HFF-Myc (cell line): ENCODE results near the gene NFIX.

Source experiments
- DNase-seq: peaks from one replicate; pipeline ENCODE4 v3.0.0-alpha.2; 2011; ENCODE audit warnings: low read depth; ENCODE audit errors: extremely low read depth
- H3K4me3 ChIP-seq: replicated peaks from 2 replicates; pipeline ENCODE4 v1.5.1; 2011; ENCODE audit warnings: low read depth, mild to moderate bottlenecking, control low read depth, low read length
- TF ChIP-seq, protein P1 (sequence below): IDR thresholded peaks from 2 replicates; pipeline ENCODE4 v1.5.1; 2012; ENCODE audit warnings: mild to moderate bottlenecking, low read depth, low read length, control low read depth; ENCODE audit errors: missing control alignments

NFIX gene

DNA sequence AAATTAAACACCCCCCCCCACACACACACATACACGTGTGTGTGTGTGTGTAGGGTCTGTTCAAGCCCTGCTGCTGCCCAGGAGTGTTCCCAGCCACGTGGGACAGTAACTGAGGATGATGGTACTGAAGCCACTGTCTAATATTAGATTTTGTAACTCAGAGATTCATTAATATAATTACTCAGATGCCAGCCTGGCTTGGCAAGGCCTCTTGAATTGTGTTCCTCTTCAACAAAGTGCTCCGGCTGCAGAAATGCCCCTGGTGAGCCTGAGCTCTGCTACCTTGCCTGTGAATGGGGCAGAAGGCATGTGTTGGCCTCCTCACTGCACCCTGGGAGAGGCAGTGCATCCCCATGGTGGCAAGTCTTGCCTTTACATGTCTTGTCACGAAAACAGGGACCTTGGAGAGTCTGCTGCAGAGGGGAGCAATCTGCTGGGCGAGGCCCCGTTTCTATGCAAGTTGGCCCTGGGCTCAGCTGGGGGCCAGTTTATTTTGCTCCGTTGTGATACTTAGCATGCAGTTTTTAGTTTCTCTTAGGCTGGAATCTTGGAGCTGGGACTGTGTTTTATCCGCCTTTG lies 44.0 kb downstream of the NFIX start:
- TF ChIP-seq, protein P1, sequence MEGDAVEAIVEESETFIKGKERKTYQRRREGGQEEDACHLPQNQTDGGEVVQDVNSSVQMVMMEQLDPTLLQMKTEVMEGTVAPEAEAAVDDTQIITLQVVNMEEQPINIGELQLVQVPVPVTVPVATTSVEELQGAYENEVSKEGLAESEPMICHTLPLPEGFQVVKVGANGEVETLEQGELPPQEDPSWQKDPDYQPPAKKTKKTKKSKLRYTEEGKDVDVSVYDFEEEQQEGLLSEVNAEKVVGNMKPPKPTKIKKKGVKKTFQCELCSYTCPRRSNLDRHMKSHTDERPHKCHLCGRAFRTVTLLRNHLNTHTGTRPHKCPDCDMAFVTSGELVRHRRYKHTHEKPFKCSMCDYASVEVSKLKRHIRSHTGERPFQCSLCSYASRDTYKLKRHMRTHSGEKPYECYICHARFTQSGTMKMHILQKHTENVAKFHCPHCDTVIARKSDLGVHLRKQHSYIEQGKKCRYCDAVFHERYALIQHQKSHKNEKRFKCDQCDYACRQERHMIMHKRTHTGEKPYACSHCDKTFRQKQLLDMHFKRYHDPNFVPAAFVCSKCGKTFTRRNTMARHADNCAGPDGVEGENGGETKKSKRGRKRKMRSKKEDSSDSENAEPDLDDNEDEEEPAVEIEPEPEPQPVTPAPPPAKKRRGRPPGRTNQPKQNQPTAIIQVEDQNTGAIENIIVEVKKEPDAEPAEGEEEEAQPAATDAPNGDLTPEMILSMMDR: no peak
- no peak overlapping the region for H3K4me3 ChIP-seq
- no peak for DNase-seq

DNA sequence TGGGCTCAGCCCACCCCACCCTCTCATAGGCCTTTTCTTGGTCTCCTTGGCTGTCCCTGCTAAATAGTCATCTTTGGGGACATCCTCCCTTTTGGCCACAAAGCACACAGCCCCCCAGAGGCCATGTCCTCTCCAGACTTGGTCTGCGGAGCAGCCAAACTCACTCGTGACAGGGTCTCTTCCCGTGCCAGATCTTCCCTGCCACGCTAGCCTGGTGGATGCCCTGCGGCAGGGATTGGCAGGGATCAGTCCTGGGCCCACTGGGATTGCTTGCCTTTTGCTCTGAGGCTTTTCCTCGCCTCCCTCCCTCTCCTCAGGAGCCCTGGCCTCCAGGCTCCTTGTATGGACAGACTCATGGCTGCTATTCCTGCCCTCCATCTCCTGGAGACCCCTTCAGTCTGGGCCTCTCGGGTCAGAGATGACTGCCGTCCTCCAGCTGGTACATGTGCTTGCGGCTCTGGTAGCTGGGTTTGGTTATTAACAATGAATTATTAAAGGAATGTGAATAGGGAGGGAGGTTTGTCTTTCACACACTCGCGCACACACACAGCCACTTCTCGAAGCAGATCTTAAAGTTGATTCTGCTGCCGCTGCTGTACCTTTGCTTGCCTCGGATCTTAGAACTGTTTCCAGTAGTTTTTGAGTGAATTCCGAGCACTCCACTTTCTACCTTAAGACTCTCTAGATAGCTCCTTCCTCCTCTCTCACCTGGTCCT lies 45.1 kb downstream of the NFIX start:
- no peak overlapping the region for H3K4me3 ChIP-seq
- TF ChIP-seq, protein P1: no peak
- no peak for DNase-seq

DNA sequence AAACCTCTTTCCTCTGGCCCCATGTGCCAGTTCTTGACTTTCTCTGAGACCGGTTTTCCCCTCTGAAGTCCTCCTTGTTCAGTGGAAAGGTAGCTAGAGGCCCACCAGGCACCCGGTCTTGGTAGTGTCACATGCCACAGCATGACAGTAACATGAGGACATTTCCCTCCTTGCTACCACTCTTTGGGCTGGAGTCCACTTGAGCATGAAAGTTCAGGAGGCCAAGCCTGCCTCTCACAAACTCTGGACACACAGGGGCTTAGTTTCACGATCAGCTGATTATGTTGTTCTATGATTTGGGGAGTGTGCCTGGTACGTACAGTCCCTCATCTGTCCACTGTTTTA lies 45.6 kb downstream of the NFIX start:
- H3K4me3 ChIP-seq: no peak overlapping the region
- TF ChIP-seq, protein P1: no peak
- no peak for DNase-seq

DNA sequence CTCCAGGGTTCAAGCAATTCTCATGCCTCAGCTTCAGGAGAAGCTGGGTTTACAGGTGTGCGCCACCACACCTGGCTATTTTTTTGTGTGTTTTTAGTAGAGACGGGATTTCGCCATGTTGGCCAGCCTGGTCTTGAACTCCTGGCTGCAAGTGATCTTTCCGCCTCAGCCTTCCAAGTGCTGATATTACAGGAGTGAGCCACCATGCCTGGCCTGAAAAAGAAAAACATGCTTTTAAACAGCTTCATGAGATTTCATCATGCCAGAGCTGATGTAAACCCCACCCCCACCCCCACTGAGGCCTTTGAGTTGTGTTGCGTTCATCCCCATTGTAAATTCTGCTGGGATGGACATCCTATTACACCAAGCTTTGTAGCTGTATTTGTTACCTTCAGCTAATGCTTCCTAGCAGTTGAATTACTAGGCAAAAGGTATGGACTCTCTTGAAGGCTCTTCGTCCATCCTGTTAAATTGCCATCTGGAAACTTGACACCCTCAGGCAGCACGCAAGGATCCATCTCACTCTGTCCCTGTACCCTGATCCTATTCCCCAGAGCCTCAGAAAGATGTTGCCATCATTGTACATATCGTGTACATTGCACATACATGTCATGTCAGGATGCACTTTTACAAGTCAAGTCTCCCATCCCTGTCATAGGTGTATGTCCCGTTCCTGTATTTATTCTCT lies 47.3 kb downstream of the NFIX start:
- no peak overlapping the region for H3K4me3 ChIP-seq
- no peak for DNase-seq
- TF ChIP-seq, protein P1: no peak

DNA sequence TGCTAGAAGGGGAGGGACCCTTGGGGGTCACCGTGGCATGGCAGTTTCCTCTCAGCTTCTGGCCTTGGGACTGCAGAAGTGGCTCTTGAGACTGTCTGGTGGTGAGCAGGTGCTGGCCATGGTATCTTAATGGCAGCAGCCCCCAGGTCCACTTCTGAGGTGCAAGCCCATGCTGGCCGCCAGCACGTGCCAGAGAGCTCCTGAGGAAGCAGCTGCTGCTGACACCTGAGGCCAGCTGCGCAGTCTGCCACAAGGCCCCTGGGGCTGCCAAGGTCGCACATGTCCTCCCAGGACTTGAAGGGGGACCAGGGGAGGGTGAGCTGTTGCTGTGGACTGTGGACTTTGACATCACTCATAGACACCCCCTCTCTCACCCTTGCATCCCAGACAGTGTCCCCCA lies 48.0 kb downstream of the NFIX start:
- DNase-seq: no peak
- TF ChIP-seq, protein P1: no peak
- H3K4me3 ChIP-seq: no peak overlapping the region

DNA sequence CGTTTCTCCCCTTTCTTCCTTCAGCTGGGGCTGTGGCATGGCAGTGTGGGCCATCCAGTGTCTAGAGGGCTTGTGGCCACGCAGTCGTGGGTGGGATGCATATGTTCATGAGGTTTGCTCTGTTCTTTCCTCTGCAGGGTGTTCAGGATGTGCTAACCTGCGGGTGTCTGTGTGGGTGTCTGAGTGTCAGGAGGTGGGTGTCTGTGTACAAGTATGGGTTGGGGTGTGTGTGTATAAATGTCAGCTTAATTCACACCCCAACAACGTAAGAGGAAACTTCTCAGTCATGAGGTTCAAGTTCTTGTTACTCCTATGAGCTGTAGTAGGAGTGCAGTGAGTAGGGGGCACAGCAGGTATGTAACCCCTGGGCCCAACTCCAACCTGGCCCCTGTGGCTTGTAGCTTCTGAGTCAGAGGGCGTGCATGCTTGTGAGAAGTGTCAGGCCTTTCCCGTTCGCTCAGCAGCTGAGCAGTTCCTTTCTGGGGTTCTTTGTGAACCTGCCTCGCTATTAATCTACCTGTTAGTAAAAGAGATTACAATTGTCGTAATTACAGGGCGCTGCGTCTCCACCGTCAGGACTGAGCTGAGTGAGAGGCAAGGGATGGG lies 49.1 kb downstream of the NFIX start:
- no peak for DNase-seq
- no peak overlapping the region for H3K4me3 ChIP-seq
- TF ChIP-seq, protein P1: no peak
